Vagina (tissue), 2 donors: ENCODE measurements around the gene PSORS1C1.

ENCODE experiments used
- POLR2A ChIP-seq, 2 donors: fragments of 450-650 bp; IDR thresholded peaks; one replicate each; pipeline ENCODE4 v1.6.1; 2017; ENCODE audit warnings: antibody characterized with exemption in 2 of 2, mild to moderate bottlenecking in 2 of 2, moderate library complexity in 2 of 2
- TF ChIP-seq, protein P1 (sequence below), 3 experiments: fragments of 450-650 bp in 2 of 3; fragments of 200-600 bp in 1 of 3; sonication (generic) in 1 of 3; IDR thresholded peaks; one replicate each; pipeline ENCODE4 v1.5.1; 2017 to 2019; ENCODE audit warnings: antibody characterized with exemption in 3 of 3, mild to moderate bottlenecking in 2 of 3, moderate library complexity in 2 of 3

DNA sequence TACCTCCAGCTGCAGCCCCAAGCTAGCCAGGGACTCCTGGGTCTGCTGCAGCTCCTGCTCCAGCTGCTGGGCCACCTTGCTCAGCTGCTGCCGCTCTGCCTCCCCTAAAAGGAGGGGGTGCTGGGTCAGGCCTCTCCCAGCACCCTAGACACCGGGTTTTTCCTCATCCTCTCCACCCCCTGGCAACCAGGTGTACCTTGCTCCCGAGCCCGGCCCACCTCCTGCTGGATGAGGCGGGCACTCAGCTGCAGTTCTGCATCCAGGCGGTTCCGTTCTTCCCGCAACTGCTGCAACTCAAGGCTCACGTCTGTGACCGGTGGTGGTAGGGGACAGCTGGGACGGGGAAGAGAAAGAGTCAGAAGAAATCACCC lies 30.4 kb downstream of the PSORS1C1 start:
- TF ChIP-seq, protein P1, sequence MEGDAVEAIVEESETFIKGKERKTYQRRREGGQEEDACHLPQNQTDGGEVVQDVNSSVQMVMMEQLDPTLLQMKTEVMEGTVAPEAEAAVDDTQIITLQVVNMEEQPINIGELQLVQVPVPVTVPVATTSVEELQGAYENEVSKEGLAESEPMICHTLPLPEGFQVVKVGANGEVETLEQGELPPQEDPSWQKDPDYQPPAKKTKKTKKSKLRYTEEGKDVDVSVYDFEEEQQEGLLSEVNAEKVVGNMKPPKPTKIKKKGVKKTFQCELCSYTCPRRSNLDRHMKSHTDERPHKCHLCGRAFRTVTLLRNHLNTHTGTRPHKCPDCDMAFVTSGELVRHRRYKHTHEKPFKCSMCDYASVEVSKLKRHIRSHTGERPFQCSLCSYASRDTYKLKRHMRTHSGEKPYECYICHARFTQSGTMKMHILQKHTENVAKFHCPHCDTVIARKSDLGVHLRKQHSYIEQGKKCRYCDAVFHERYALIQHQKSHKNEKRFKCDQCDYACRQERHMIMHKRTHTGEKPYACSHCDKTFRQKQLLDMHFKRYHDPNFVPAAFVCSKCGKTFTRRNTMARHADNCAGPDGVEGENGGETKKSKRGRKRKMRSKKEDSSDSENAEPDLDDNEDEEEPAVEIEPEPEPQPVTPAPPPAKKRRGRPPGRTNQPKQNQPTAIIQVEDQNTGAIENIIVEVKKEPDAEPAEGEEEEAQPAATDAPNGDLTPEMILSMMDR (IDR thresholded peaks at IDR 0.05): no peak
- no peak for TF ChIP-seq POLR2A (IDR thresholded peaks at IDR 0.05)
